IPS-15b (cell line): ENCODE measurements around the gene SLC9B1.
"Not testable (repeated sequence)": the region's sequence is repeated elsewhere in the genome, so short reads cannot be mapped to it uniquely, and the experiment has no call there.

Experiments used
- H3K27me3 ChIP-seq: one replicate; pipeline ENCODE4 v1.6.1; 2013; ENCODE audit warnings: low read length; ENCODE audit not compliant: control insufficient read depth, insufficient read depth
- H3K36me3 ChIP-seq: one replicate; pipeline ENCODE4 v1.6.1; 2013; ENCODE audit warnings: low read length; ENCODE audit not compliant: control insufficient read depth, insufficient read depth
- H3K4me1 ChIP-seq: one replicate; pipeline ENCODE4 v1.6.1; 2013; ENCODE audit warnings: mild to moderate bottlenecking, low read length; ENCODE audit not compliant: control insufficient read depth, insufficient read depth
- H3K4me3 ChIP-seq: one replicate; pipeline ENCODE4 v1.5.1; 2013; ENCODE audit warnings: low read depth, low read length
- H3K9ac ChIP-seq: one replicate; pipeline ENCODE4 v1.6.1; 2013; ENCODE audit warnings: low read depth, mild to moderate bottlenecking, low read length
- H3K9me3 ChIP-seq: one replicate; pipeline ENCODE4 v1.6.1; 2013; ENCODE audit warnings: mild to moderate bottlenecking, low read length; ENCODE audit not compliant: control insufficient read depth, insufficient read depth

The SLC9B1 gene

GRCh38 chr4:102869569-102870197 is 149.8 kb downstream of the SLC9B1 start:
- H3K9me3 ChIP-seq: no peaks in the 10 kb centered on the region
- peaks cover 2% of the 10 kb centered on the region for H3K36me3 ChIP-seq
- H3K4me3 ChIP-seq: peak overlapping the region; percentile 97
- H3K27me3 ChIP-seq: no peaks in the 10 kb centered on the region
- H3K9ac ChIP-seq: peak overlapping the region; percentile 92
- H3K4me1 ChIP-seq: no peaks in the 10 kb centered on the region

- Histone ChIP-seq H3K9me3 (no peaks in the 10 kb centered on the region), H3K4me3 (peak within 1 kb of the TSS; percentile 97), H3K9ac (peak within 1 kb of the TSS; percentile 92), H3K36me3 (peaks cover 2% of the 10 kb centered on the region), H3K27me3 (no peaks in the 10 kb centered on the region), H3K4me1 (no peaks in the 10 kb centered on the region)
Observed at GRCh38 chr4:102868781-102869568, 150.5 kb downstream of the SLC9B1 start, which contains the start of gene CISD2. CISD2 (plus strand) TSS chr4:102868992; CDS start chr4:102869085, 93 bp downstream.

- Histone ChIP-seq H3K36me3 (peaks cover 1% of the 10 kb centered on the region), H3K4me1 (no peaks in the 10 kb centered on the region), H3K27me3 (no peaks in the 10 kb centered on the region), H3K4me3 (peak overlapping the region; percentile 97), H3K9ac (peak overlapping the region; percentile 66), H3K9me3 (no peaks in the 10 kb centered on the region)
Observed at GRCh38 chr4:102868153-102868780, 151.2 kb downstream of the SLC9B1 start.

- no peaks in the 10 kb centered on the region for H3K9me3 ChIP-seq
- peak overlapping the region; percentile 97 for H3K4me3 ChIP-seq
- H3K36me3 ChIP-seq: no peaks in the 10 kb centered on the region
- no peaks in the 10 kb centered on the region for H3K4me1 ChIP-seq
- H3K9ac ChIP-seq: peak overlapping the region; percentile 66
- no peaks in the 10 kb centered on the region for H3K27me3 ChIP-seq
Observed at GRCh38 chr4:102867278-102868152, 152.0 kb downstream of the SLC9B1 start.

- H3K4me1 ChIP-seq, H3K4me3 ChIP-seq, H3K36me3 ChIP-seq, H3K27me3 ChIP-seq, H3K9me3 ChIP-seq, H3K9ac ChIP-seq: not testable (repeated sequence)
Observed at GRCh38 chr4:102865327-102865726, 154.2 kb downstream of the SLC9B1 start.

GRCh38 chr4:102862747-102863146 is 156.8 kb downstream of the SLC9B1 start:
- Histone ChIP-seq H3K9ac (no peak overlapping the region), H3K27me3 (no peaks in the 10 kb centered on the region), H3K4me1 (no peaks in the 10 kb centered on the region), H3K4me3 (no peak overlapping the region), H3K36me3 (no peaks in the 10 kb centered on the region), H3K9me3 (peaks cover 2% of the 10 kb centered on the region)

GRCh38 chr4:102862016-102862415 is 157.5 kb downstream of the SLC9B1 start:
- peaks cover 2% of the 10 kb centered on the region for H3K9me3 ChIP-seq
- no peak overlapping the region for H3K4me3 ChIP-seq
- H3K27me3 ChIP-seq: no peaks in the 10 kb centered on the region
- no peaks in the 10 kb centered on the region for H3K4me1 ChIP-seq
- H3K9ac ChIP-seq: no peak overlapping the region
- H3K36me3 ChIP-seq: no peaks in the 10 kb centered on the region

- H3K4me1 ChIP-seq: no peaks in the 10 kb centered on the region
- H3K9me3 ChIP-seq: peaks cover 2% of the 10 kb centered on the region
- H3K36me3 ChIP-seq: no peaks in the 10 kb centered on the region
- no peak overlapping the region for H3K9ac ChIP-seq
- no peaks in the 10 kb centered on the region for H3K27me3 ChIP-seq
- H3K4me3 ChIP-seq: no peak overlapping the region
Observed at GRCh38 chr4:102860611-102861324, 158.7 kb downstream of the SLC9B1 start.

- Histone ChIP-seq H3K4me3 (no peak overlapping the region), H3K9me3 (peaks cover 2% of the 10 kb centered on the region)
Observed at GRCh38 chr4:102858828-102859464, 160.6 kb downstream of the SLC9B1 start.

More at GRCh38 chr4:102858828-102859464, 160.6 kb downstream of the SLC9B1 start:
- no peak overlapping the region for H3K9ac ChIP-seq
- no peaks in the 10 kb centered on the region for H3K4me1 ChIP-seq
- no peaks in the 10 kb centered on the region for H3K36me3 ChIP-seq
- no peaks in the 10 kb centered on the region for H3K27me3 ChIP-seq
